ENCODE results near the gene POLD3. TPM values are rescaled to one million over a fixed set of nuclear protein-coding genes. Genes with fewer than 3 reads are reported as not detected.

Gene POLD3
- total RNA-seq, 3 donors from 2014 or later = 18.3 to 32.4 (median 20.6) TPM

DNA sequence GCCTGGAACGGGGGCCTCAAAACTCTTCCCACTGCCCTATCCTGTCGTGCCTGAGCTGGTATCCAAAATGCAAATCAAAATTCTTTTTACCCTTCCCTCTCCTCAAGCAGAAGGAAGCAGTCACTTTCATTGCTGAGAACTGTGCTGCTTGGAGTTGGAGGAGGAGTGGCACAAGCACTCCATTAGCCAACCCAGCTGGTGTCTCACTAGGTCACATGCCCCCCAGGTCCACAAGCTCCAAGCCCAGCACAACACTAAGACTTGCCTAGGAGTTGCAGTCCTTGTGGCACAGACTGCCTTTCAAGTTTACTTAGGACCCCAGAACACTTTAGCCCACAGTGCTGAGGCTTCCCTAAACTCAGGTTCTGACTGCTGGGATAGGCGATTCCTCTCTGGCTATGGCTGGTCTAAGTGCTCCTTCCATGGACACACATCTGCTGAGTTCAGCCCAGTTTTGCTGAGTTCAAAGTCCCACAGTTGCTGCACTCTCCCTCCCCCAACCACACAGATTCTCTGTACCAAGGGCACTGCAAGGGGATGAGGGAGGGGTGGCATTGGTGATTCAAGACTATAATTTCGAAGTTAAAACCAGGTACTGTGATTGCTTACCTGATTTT lies 70.2 kb downstream of the POLD3 start:
- H3K4me3 ChIP-seq = no peak overlapping the region
- intact Hi-C loops (cut with DNase I, micrococcal nuclease) = no loop called here
- H3K9me3 ChIP-seq = no peaks in the 10 kb centered on the region
- TF ChIP-seq, protein P1, sequence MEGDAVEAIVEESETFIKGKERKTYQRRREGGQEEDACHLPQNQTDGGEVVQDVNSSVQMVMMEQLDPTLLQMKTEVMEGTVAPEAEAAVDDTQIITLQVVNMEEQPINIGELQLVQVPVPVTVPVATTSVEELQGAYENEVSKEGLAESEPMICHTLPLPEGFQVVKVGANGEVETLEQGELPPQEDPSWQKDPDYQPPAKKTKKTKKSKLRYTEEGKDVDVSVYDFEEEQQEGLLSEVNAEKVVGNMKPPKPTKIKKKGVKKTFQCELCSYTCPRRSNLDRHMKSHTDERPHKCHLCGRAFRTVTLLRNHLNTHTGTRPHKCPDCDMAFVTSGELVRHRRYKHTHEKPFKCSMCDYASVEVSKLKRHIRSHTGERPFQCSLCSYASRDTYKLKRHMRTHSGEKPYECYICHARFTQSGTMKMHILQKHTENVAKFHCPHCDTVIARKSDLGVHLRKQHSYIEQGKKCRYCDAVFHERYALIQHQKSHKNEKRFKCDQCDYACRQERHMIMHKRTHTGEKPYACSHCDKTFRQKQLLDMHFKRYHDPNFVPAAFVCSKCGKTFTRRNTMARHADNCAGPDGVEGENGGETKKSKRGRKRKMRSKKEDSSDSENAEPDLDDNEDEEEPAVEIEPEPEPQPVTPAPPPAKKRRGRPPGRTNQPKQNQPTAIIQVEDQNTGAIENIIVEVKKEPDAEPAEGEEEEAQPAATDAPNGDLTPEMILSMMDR (IDR thresholded peaks at IDR 0.05) = no peak
- H3K4me1 ChIP-seq (ENCODE audit: low read depth) = no peaks in the 10 kb centered on the region
- DNase-seq (no peak), ATAC-seq (no peak)
- H3K36me3 ChIP-seq (ENCODE audit: low read depth) = no peaks in the 10 kb centered on the region

DNA sequence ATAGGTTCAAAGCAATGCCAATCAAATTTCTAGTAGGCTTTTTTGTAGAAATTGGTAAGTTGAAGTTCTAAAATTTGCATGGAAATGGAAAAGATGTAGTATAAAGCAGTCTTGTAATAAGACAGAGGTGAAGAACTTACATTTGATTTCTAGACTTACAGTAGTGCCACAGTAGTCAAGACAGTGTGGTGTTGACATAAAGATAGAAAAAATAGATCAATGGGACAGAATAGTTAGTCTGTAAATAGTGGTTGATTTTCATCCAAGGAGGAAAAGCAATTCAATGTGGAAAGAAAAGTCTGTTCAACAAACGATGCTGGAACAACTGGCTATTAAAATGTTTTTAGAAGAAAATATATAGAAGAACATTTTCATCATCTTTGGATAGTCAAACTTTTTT lies 70.9 kb downstream of the POLD3 start:
- intact Hi-C loops (cut with DNase I, micrococcal nuclease) = no loop called here
- ATAC-seq = no peak

DNA sequence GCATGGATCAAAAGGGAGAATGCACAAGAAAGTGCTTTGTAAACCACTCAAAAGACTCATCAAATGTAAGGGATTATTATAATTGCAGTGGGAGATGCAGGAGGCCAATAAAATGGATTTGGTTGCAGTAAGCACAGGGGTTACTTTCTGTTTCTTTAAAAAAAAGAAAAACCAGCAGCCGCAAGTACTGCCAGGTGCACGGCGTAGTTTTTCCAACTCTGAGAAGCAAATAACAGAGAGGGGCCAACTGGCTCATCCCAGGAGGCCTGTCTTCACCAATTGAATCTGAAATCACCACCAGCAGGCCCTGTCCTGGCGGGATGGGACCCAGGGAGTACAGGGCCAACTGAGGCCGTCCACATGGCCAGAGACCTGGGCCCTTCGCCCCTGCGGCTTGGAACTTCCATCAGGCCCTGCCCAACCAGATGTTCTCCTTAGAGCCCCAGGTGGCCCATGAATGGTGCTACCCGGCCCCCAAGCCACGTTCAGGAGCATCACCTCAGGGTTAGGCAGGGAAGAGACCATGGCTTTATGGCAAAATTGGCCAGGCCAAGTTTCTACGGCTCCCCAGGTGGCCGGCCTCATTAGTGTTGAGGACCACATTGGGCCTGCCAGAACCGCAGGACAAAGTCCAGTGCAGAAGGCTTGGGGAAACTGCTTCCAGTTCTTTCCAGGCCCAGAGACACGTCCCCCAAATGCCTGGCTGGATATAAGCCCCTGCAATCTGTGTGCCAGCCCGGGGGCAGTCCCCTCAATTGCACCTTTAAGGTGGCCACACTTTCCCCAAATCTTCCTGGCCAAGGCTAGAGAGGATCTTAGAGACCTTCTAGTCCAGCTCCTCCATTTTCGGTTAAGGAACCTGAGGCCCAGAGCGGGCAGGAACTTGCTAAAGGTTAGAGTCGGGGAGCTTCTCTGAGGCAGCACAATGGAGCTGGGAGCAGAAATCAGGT lies 77.1 kb downstream of the POLD3 start:
- intact Hi-C loops (cut with DNase I, micrococcal nuclease) = no loop called here
- H3K9me3 ChIP-seq = no peaks in the 10 kb centered on the region
- TF ChIP-seq, protein P1 (IDR thresholded peaks at IDR 0.05) = no peak
- H3K36me3 ChIP-seq (ENCODE audit: low read depth) = no peaks in the 10 kb centered on the region
- no peak for ATAC-seq
- H3K4me1 ChIP-seq (ENCODE audit: low read depth) = no peaks in the 10 kb centered on the region
- H3K4me3 ChIP-seq = no peak overlapping the region
- no peak for DNase-seq

More for the DNA sequence above, 70.9 kb downstream of the POLD3 start:
- H3K9me3 ChIP-seq = no peaks in the 10 kb centered on the region
- H3K4me1 ChIP-seq (ENCODE audit: low read depth) = no peaks in the 10 kb centered on the region
- TF ChIP-seq, protein P1 (IDR thresholded peaks at IDR 0.05) = no peak
- no peaks in the 10 kb centered on the region for H3K36me3 ChIP-seq (ENCODE audit: low read depth)
- no peak overlapping the region for H3K4me3 ChIP-seq
- no peak for DNase-seq

DNA sequence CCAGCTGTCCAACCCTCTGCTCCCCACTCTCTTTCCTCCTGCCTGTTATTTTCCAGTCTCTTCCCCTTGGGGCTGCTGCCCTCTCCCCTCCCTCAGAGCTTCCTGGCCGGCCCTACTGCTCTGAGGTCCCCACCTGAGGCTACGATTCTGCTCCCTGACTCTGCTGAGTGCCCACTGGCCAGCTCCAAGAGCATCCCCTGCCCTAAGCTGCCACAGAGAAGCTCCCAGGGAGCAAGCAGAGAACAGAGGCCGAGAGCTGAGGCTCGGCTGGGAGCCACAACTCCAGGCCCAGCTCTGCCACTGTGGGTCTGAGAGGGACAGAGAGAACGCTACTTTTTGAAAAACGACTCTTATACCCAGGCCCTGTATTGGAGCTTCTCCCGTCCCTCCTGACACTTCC lies 77.8 kb downstream of the POLD3 start:
- Histone ChIP-seq H3K4me3 (no peak overlapping the region), H3K36me3 (ENCODE audit: low read depth) (no peaks in the 10 kb centered on the region), H3K9me3 (no peaks in the 10 kb centered on the region), H3K4me1 (ENCODE audit: low read depth) (no peaks in the 10 kb centered on the region)
- intact Hi-C loops (cut with DNase I, micrococcal nuclease) = no loop called here
- no peak for DNase-seq
- no peak for ATAC-seq
- TF ChIP-seq, protein P1 (IDR thresholded peaks at IDR 0.05) = no peak

DNA sequence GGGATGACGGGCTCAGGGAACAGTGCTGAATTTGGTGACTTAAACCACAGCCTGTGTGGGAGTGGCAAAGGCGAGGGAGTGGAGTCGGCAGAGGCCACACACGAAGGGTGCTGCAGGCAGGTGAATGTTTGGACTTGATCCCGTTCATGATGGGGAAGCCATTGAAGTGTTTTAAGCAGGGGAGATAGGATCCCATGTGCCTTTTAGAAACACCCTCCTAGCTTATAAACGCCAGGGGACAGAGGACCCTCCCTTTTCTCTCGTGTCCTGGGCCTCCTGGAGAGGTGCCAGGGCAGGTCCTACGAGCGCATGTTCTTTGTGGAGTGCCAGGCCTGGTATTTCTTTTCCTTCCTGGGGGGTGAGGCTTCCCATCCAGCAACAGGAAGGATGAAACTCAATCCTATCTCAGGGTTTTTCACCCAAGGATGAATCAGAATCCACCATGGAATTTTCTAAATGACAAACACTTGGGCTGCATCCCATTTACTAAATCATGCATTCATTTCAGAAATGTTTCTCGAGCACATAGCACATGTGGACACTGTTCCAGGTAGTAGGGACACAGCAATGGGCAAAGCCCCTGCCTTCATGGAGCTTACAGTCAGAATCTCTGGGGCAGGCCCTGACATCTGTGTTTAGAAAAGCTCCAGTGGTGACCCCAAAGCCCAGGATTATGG lies 79.3 kb downstream of the POLD3 start:
- TF ChIP-seq, protein P1 (IDR thresholded peaks at IDR 0.05) = no peak
- H3K9me3 ChIP-seq = no peaks in the 10 kb centered on the region
- intact Hi-C loops (cut with DNase I, micrococcal nuclease) = no loop called here
- H3K36me3 ChIP-seq (ENCODE audit: low read depth) = no peaks in the 10 kb centered on the region
- H3K4me1 ChIP-seq (ENCODE audit: low read depth) = no peaks in the 10 kb centered on the region
- H3K4me3 ChIP-seq = no peak overlapping the region
- ATAC-seq (no peak), DNase-seq (no peak)
